Activated CD4-positive, alpha-beta T cell treated with anti-CD3 and anti-CD28 coated beads for 1 hour (primary cell): ENCODE results near the gene GALNT14.

Experiments used
- DNase-seq: peaks from one replicate; pipeline ENCODE4 v3.0.0-alpha.2; 2020

The GALNT14 gene

DNA sequence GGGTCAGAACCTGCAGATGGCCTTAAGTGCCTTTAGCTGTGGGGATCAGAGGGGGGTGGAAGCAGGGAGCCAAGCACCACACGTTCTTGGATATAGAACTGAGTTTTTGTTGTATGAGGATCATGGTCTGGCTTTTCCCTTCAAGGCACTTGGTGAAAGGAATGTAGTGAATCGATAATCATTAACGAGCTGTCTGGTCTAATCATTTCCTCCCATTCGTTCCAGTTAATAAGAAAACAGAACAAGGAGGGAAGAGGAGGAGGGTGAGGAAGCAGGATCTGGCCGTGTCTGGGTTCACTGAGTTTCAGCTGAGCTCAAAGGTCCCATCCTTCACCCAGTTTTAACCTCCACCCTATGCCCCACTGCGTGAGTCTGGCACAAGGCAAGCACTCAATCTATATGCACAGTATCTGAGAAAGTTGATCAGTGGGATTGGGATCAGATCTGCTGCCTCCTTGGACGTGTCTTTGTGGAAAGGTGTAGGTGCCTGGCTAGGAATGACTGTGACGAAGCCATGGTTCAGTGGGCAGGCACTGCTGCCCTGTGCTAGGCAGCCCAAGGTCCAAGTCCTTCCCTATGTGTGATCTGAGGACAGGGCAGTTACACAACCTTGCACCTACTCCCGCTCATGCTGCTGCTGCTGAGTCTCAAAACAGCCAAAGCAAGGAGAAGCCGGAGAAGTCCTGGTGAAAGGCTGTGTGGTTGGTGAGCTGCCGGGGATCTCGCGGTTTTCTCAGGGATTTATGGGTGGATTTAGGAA is 54.8 kb downstream of the GALNT14 start:
- no peak for DNase-seq

DNA sequence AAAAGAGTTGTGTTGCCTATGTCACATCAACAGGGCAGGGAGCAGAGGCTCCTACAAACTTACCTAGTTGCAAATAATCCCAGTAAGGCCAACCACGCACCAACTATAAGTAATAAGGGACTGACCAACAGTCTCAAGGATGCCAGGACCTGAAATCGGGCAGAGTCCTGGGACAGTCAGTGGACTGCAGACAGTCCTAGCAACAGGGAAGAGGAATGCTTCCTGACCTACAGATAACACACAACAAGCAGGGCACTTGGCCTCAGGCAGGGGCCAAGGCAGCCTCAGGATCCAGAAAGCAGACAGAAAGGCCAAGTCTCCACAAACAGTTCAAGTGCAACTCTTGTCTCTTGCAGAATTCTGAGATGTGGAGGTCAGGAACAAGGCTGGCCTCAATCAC is 56.2 kb downstream of the GALNT14 start:
- DNase-seq = no peak

DNA sequence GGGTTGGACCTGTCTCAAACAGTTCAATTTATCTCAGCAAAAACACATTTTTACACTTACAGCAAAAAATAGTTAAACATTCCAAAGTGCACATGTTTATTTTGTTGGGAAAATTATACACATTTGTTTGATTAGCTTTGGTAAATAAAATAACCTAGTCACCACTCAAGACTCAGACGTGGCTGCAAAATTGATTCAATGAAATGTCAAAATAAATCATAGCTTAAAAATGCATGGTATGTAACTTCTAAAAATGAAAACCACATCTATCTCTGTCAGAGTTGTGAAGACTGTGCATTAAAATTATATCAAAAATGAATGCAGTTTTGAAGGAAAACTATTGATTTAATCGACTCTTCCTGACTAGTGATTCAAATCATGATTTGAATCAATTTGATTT is 56.7 kb downstream of the GALNT14 start:
- no peak for DNase-seq

DNA sequence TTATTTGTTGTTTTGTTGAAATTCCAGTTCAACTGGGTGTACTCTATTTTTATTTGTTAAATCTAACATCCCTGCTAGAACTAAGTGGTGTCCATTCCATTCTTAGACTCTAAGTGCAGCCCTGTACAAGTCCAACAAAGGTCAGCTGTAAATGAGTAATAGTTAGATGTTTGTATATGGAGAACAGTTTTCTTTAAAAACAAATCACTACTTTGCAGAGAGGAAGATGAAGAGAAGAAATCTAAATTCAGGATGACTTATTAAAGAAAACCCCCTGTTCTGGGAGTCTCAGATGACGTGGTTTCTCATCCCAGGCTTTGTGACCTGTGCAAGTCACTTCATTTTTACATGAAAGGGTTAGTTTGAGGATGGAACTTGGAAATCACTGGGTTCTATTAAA is 57.9 kb downstream of the GALNT14 start:
- no peak for DNase-seq

DNA sequence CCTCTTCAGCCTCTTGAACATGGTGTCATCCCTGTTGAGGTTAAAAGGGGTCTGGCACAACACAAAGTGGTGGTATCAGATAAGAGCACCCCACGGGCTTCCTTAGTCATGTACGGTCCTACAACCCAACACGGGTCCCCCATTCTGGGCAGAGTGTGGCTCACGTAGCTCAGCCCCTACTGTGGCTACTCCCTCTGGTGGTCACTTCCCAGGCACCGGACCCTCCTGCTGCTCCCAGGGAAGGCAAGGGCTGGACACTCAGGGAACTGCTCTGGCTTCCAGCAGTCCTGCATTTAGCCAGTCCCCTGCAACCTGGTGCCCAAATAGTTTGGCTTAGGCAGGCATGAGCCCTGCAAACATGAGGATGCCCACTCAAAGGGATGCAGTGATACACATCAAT is 58.6 kb downstream of the GALNT14 start:
- DNase-seq = no peak

DNA sequence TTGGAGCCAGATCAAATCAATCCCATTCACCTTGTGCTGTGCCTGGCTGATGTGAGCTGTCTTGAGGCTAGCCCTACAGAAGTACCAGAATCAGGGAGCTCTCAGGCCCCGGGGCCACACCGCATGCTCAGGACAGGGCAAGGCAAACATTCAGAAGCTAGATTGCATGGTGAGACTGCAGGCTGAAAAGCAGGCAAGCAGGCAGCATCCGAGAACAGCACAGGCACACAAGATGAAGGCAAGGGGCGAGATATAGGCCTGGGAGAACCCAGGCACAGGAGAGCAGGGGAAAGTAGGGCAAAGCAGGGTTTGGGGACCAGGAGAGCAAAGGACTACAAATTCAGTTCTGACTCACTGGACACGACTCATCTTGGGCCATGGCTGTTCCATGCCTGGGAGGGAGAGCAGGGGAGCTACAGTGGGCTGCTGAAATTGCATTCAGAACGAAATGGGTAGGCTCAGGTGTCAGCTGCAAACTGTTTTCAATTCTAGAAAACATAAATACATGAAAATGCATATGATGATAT is 59.6 kb downstream of the GALNT14 start:
- no peak for DNase-seq

DNA sequence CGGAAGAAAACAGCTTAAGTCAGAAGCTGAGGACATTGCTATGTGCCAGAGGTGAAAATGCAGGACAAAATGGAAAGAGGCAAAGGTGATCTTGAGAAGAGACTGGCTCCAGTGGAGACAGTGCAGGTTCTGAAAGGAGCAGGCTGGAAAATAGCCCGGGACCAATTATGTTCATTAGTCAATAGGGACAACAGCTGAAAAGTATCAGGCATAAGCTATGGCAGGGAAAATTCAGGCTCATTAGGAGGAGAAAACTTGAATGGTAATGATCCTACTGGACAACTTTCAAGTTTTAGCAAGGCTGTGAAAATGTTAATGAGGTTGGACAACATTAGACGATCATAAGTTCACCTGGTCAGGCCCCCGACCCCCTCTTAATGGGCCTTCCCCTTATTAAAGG is 60.2 kb downstream of the GALNT14 start:
- no peak for DNase-seq

DNA sequence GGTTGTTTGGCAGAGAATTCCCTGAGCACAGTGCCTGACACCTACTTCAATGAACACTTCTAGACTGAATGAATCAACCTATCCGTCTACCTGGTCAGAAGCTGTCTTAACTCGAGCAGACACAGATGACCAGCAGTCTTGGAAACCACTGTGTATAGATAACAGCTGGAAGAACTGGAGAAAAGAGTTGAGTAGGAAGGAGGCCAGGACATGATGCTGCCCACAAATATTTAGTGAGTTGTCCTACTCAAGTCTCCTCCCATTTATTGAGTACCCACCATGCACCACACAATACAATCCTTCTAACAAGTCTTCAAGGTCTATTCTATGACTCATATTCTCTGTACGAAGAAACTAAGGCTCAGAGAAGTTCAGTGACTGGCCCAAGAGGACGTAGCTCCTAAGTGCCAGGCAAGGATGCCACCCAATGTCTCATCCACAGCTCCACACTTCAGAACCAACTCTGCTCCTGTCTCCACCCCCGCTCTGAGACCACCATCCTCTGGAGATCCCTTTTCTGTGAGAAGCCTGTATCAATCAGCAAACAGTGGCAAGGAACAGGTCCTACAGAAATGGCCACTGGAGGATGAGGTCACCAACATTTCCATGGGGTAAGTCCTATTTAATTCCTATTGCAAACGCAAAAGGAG is 62.2 kb downstream of the GALNT14 start:
- no peak for DNase-seq

DNA sequence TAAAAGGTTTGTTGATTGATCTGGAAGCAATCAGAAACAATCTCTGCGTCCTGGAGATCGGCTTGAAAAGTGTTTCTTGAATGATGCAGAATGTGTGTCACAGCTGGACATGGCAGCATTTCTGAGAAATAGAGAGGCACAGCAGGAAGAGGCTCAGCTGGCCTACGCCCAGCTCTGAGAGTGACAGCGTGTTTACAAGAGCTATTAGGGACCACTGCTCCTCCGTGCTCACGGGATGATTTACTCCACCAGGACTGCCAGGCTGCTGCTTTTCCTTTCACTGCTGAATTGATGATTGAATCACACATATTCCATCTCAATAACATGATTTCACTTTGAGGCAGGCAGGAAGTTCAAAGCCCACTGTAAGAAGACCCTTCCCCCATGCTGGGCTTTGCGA is 62.8 kb downstream of the GALNT14 start:
- no peak for DNase-seq

DNA sequence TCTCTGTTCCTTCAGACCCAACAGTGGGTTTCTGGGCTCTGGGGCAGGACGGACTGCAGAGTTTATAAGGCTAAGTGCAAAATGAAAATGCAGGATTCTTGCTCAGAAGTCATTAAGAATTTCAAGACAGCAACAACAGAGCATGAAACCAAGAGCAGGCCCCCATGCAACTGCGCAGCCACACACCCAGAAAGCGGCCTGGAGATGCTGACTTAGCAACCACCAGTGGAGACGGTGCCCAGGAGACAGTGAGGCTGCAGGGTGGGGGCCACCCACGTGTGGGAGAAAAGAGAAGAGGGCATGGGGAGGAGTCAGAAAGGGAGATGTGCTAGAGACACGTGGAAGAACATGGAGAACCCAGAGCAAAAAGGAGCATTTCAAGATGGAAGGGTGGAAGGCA is 66.5 kb downstream of the GALNT14 start:
- DNase-seq = no peak

DNA sequence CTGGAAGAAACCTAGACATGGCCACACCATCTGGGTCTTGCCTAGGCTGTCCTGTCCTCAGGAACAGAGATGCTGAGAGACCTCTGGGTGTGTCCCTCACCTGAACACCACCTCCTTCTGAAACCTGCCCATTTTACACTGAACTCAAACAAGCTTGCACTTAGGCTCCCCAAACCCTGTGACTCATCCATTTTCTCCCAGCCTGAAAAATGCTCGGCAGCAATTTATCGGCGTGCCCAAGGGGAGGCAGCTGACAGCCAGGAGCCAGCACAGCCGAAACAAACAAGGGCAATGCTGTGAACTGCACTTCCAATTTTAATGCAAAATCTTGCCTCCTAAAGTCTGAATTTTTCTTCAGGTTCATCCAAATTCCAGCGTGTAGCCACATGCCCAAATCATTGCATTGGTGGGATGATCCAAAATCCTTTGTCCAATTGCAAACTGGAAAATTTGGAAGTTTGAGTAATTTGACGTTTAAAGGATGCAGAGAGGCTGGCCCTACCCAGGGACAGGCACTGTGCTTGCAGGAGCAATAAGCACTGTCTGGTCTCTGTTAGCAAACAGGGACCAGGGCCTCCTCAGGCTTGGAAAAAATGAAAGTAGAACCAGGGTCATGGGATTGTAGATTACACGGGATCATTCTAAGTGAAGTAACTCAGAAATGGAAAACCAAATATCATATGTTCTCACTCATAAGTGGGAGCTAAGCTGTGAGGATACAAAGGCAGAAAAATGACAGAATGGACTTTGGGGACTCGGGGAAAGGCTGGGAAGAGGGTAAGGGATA is 67.7 kb downstream of the GALNT14 start:
- no peak for DNase-seq

DNA sequence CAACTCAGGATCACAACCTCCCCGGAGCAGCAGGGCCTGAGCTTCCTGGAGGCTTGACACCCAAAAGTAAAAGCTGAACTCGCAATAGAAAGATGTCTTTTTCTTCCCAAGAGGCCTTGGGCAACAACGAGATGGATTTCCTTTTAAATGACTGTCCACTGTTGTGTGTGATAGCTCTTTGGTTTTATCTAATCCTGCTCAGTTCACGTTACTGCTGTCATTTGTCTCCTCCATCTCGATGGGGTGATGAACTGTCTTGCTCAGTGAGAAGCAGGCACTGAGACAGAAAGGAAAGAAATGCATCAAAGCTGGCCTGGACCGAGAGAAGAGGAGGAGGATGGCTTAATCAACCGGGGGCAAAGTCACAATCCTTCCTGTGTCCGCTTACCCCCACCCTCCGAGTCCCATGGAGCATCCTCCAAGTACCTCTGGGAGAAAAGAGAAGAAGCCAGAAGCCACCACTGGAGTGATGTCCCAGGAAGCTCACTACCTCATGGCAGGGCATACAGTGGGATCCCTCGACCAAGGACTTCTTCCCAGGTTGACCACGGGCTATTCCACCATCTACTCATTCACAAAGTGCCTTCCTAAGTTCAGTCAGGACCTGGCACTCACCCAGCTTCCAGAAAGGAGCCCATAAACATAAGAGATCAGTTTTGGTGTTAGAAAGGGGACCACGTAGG is 68.5 kb downstream of the GALNT14 start:
- no peak for DNase-seq

DNA sequence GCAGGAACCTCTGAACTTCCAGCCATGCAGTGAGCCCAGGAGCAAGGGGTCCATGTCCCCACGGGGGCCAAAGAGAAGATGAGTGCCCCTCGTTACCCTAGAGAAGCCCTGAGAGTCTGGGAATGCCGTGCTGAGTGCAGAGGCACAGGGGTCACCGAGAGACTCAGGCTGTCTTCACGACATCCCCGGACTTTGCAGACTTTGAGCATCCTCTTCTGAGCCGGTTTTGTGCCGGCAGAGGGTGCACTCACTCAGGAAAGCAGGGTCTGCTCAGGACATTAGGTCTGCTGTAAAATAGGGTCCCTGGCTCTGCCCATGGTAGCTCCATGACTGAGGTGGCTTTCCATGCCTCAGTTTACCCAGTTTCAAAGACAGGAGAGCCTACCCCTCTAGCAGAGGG is 71.0 kb downstream of the GALNT14 start:
- no peak for DNase-seq

DNA sequence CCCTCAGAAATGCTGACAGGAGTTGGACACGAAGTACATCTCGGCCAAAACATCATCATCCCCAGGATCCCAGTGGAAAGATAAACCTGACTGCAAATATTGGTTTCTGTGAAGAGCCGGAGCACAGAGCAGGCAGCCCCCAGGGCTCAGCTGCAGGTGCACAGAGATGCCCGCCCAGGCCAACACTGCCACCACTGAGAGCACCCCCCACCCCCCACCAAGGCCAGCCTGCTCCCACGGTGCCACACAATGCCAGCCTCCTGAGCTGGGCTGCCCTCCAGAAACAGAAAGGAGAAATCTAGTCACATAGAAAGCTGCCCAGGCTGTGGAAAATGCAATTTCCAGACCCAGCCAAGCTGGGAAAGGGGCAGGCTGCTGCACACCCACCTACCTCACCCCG is 71.7 kb downstream of the GALNT14 start:
- no peak for DNase-seq

DNA sequence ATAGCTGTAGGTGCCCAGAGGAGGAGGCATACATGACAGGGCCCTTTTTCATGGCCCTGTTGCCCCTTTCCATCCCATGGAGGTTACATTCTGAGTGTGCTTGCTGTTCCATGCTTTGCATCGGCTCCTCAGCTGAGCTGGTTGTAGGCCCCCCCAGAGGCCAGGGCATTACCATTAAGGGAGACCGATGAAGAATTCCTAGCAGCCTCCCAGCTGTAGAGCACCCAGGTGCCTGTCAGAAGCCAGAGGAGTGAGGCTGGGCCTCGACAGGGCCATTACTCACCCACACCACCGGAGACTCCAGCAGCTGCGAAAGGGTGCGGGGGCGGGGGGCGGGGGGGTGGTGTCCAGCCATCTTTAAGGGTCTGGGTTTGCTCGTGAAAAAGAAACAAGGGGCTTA is 72.2 kb downstream of the GALNT14 start:
- DNase-seq = no peak

DNA sequence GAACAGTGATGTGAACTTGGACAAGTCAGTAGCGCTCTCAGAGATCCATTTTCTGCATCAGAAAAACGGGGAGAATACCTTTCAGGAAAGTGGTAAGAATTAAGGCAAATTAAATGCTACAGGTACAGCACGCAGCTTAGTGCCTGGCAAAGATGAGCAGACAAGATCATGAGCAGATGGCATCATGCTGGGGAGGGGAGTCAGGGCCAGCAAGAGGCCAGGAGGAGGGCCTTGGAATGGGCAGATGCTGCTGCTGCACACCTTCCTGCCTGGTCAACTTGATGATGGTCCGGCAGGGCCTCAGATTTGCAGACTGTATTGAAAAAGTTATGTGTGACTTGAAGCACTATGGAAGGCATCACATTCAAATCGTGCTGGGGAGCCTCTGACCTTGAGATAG is 72.9 kb downstream of the GALNT14 start:
- no peak for DNase-seq

DNA sequence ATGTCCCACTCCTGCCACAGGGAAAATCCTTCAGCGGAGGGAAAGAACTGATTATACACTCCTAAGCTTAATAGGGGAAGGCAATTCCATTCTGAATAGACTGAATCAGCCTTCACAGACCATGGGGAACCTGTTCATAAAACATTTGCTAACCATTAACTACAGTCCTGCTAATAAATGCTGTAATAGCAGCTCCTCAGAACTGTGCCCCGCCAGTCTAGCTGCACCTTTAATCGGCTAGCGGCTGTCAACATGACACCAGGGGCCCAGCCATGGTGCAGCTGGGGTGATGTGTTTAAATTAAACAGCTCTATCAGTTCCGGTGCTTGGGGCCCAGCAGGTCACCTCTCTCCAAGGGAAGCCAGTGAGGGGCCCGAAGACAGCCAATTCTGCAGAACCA is 77.8 kb downstream of the GALNT14 start:
- no peak for DNase-seq

DNA sequence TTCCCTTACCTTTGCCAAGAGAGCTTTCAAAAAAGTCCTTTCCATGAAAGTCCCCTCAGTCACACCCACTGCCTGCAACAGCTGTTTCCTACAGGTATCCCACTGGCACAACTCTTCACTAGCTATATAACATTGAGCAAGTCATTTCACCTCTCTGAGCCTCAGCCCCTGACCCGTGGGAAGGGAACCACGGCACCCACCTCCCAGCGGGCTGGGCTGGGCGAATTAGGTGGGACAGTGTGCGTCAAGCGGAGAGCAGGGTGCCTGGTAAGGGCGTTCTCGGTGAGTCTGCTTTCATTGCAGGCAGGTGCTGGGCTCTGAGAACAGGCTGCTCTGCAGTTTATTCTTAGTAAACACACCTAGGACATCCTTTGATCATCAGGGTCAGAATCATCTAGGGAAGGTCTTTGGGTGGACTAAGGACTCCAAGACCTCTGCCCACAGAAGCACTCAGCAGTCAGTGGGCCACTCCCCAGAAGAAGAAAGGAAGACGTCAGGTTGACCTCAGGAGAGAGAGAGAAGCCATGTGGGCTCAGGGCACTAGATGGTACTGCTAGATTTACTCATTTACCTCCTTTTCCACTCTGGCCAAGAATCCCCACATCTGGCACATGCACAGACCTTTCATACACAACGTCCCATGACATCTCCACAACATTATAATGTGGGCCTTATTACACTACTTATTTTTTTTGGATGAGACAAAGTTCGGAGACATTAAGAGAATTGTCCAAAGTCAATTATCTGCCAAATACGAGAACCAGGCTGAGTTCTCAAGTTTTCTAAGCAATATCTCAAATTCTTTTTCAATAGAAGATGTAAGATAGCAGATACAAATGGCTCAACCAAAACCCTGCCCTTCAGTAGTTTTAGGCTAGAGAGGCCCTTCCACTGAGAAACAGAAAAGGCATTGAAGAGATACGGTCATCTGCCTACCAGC is 79.9 kb downstream of the GALNT14 start:
- DNase-seq = no peak

DNA sequence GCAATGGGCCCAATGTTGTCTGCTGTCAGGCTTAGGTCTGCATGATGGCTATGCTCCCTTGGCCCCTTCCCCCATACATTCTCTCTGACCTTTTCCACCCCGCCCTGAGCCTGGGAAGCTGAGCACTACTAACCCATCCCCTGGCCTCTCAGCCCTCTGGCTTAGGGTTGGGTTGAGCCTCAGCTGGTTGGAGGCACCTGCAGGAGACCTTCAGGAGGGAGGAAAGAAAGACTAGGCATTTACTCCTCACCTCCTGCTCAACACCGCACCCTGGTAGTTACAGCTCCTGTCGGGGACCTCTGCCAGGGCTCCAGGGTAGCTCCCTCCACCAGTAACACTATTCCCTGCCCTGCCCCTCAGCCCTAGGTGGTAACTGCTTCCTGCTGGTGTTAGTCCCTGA is 80.5 kb downstream of the GALNT14 start:
- no peak for DNase-seq

DNA sequence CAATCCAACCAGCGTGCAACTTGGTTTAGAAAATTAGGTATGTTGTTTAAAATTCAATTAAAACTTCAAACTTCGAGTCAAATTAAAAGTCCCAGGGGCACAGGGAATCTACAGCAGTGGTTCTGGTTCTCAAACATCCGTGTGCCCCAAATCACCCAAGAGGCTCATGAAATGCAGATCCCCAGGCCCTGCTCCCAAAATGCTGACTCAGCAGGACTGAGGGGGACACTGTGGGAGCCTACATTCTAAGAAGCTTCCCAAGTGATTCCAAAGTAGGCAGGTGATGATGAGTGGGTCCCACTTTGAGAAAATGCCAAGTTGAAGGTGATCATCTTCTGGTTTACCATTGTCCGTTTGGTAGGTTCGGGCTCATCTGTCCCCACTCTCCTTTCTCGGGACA is 82.3 kb downstream of the GALNT14 start:
- no peak for DNase-seq

DNA sequence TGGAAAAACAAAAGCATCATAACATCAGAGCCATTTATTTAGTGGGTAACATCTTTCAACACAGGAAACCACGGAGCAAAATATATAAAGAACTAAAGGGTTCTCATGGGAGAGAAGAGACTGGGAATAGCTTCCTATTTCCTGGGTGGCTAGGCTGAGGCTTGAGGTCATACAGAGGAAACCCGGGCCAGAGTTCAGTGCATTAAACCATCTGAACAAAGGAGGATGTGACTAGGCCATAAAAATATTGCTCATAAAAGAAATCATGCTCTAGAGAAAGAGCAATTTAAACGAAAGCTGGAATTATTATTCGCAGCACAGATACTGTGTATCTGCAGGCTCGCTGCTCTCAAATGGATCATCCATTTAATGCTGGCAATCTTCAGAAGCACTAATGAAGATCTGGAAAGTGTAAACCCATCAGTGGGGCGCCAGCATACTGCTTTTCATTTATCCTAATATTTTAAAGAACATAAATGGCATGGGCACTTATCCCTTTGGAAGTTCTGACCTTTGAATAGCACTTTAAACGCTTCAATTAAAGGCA is 83.3 kb downstream of the GALNT14 start:
- DNase-seq = no peak
